OCI-LY1 (cell line): ENCODE results near the gene EPM2A.

Source experiments
- H2AFZ ChIP-seq: fragments of 200-600 bp; sonication (generic), shearing (Covaris generic); 2 replicates; pipeline ENCODE4 v1.6.0; 2014; ENCODE audit warnings: antibody characterized with exemption, mild to moderate bottlenecking, low read length
- H3F3A ChIP-seq: fragments of 200-600 bp; sonication (generic), shearing (Covaris generic); 2 replicates; pipeline ENCODE4 v1.6.0; 2014; ENCODE audit warnings: mild to moderate bottlenecking, antibody characterized with exemption, low read length, moderate library complexity; ENCODE audit not compliant: insufficient read depth
- H3K27ac ChIP-seq: fragments of 200-600 bp; sonication (generic); 2 replicates; pipeline ENCODE4 v1.5.1; 2014; ENCODE audit warnings: low read length, mixed run types, mild to moderate bottlenecking, low read depth; ENCODE audit not compliant: poor library complexity, severe bottlenecking
- H3K27me3 ChIP-seq: fragments of 200-600 bp; sonication (generic); 2 replicates; pipeline ENCODE4 v1.6.0; 2014; ENCODE audit warnings: antibody characterized with exemption, mild to moderate bottlenecking, low read length, moderate library complexity; ENCODE audit not compliant: insufficient read depth
- H3K36me3 ChIP-seq: fragments of 200-600 bp; sonication (generic); 2 replicates; pipeline ENCODE4 v1.6.1; 2014; ENCODE audit warnings: mild to moderate bottlenecking, antibody characterized with exemption, low read length, moderate library complexity, mixed read lengths; ENCODE audit not compliant: insufficient read depth
- H3K4me1 ChIP-seq: fragments of 200-600 bp; sonication (generic); 2 replicates; pipeline ENCODE4 v1.5.1; 2014; ENCODE audit warnings: mild to moderate bottlenecking, low read length, moderate library complexity; ENCODE audit not compliant: insufficient read depth, severe bottlenecking
- H3K4me2 ChIP-seq: fragments of 200-600 bp; sonication (generic), shearing (Covaris generic); 2 replicates; pipeline ENCODE4 v1.6.1; 2014; ENCODE audit warnings: low read length
- H3K4me3 ChIP-seq: fragments of 200-600 bp; sonication (generic); 2 replicates; pipeline ENCODE4 v1.5.1; 2014; ENCODE audit warnings: low read length, low read depth, mild to moderate bottlenecking, mixed read lengths; ENCODE audit not compliant: poor library complexity, severe bottlenecking
- H3K79me2 ChIP-seq: fragments of 200-600 bp; shearing (Covaris generic); 2 replicates; pipeline ENCODE4 v1.6.1; 2016; ENCODE audit warnings: mixed run types, low read length, mixed read lengths; ENCODE audit not compliant: insufficient read depth
- H3K9ac ChIP-seq: fragments of 200-600 bp; sonication (generic), shearing (Covaris generic); 2 replicates; pipeline ENCODE4 v1.6.1; 2014; ENCODE audit warnings: mild to moderate bottlenecking, low read length, mixed read lengths
- H3K9me2 ChIP-seq: fragments of 200-600 bp; sonication (generic), shearing (Covaris generic); 2 replicates; pipeline ENCODE4 v1.6.1; 2014; ENCODE audit warnings: low read depth, mild to moderate bottlenecking, low read length, mixed read lengths
- H3K9me3 ChIP-seq: fragments of 200-600 bp; shearing (Covaris generic); 2 replicates; pipeline ENCODE4 v1.6.1; 2014; ENCODE audit warnings: low read length, mixed read lengths
- H4K20me1 ChIP-seq: fragments of 200-600 bp; sonication (generic), shearing (Covaris generic); 2 replicates; pipeline ENCODE4 v1.6.0; 2016; ENCODE audit warnings: mild to moderate bottlenecking, low read length; ENCODE audit not compliant: insufficient read depth
- EZH2 ChIP-seq: fragments of 200-600 bp; sonication (generic), shearing (Covaris generic); IDR thresholded peaks from 2 replicates; pipeline ENCODE4 v1.8.0; 2017; ENCODE audit warnings: borderline replicate concordance, mixed run types, mild to moderate bottlenecking, antibody characterized with exemption, low read length, moderate library complexity, mixed read lengths
- TF ChIP-seq, protein P1 (sequence below): fragments of 200-600 bp; sonication (generic), shearing (Covaris generic); IDR thresholded peaks from 2 replicates; pipeline ENCODE4 v1.5.1; 2017; ENCODE audit warnings: mild to moderate bottlenecking, antibody characterized with exemption, low read length, moderate library complexity, mixed read lengths

Gene EPM2A

DNA sequence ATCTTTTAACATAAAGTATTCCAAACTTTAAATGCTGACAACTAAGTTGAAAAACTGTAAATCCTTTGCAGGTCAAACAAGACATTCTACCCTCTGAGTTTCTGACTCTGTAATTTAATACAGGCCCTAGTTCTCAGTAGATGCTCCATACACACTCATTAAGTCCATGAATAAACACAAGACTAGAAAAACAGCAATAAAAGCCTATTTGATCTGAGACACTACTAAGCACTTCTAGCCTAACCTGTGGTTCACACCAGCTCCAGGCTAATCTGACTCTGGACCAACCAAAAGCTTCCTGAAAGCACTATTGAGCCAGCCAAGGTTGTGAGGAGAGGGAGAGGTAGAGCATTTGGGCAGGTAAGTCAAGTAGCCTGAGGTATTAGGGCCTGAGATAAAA is 103.9 kb downstream of the EPM2A start:
- H3K9me3 ChIP-seq: no peaks in the 10 kb centered on the region
- no peak for TF ChIP-seq EZH2
- TF ChIP-seq, protein P1, sequence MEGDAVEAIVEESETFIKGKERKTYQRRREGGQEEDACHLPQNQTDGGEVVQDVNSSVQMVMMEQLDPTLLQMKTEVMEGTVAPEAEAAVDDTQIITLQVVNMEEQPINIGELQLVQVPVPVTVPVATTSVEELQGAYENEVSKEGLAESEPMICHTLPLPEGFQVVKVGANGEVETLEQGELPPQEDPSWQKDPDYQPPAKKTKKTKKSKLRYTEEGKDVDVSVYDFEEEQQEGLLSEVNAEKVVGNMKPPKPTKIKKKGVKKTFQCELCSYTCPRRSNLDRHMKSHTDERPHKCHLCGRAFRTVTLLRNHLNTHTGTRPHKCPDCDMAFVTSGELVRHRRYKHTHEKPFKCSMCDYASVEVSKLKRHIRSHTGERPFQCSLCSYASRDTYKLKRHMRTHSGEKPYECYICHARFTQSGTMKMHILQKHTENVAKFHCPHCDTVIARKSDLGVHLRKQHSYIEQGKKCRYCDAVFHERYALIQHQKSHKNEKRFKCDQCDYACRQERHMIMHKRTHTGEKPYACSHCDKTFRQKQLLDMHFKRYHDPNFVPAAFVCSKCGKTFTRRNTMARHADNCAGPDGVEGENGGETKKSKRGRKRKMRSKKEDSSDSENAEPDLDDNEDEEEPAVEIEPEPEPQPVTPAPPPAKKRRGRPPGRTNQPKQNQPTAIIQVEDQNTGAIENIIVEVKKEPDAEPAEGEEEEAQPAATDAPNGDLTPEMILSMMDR: no peak
- H3K4me3 ChIP-seq: no peak overlapping the region
- no peaks in the 10 kb centered on the region for H3K4me1 ChIP-seq
- no peaks in the 10 kb centered on the region for H3K9me2 ChIP-seq
- no peak overlapping the region for H3K9ac ChIP-seq
- H2AFZ ChIP-seq: no peak overlapping the region
- no peaks in the 10 kb centered on the region for H4K20me1 ChIP-seq
- no peak overlapping the region for H3K4me2 ChIP-seq
- H3F3A ChIP-seq: no peaks in the 10 kb centered on the region
- no peaks in the 10 kb centered on the region for H3K36me3 ChIP-seq
- no peaks in the 10 kb centered on the region for H3K79me2 ChIP-seq
- H3K27me3 ChIP-seq: no peaks in the 10 kb centered on the region
- no peak overlapping the region for H3K27ac ChIP-seq

GRCh38 chr6:145630598-145630997 is 104.7 kb downstream of the EPM2A start:
- no peaks in the 10 kb centered on the region for H3K79me2 ChIP-seq
- no peak overlapping the region for H3K27ac ChIP-seq
- no peaks in the 10 kb centered on the region for H3K9me2 ChIP-seq
- H3K9me3 ChIP-seq: no peaks in the 10 kb centered on the region
- H3K27me3 ChIP-seq: no peaks in the 10 kb centered on the region
- H3K4me1 ChIP-seq: no peaks in the 10 kb centered on the region
- H3K36me3 ChIP-seq: no peaks in the 10 kb centered on the region
- TF ChIP-seq EZH2: no peak
- TF ChIP-seq, protein P1: no peak
- no peak overlapping the region for H3K4me3 ChIP-seq
- no peak overlapping the region for H3K9ac ChIP-seq
- no peaks in the 10 kb centered on the region for H3F3A ChIP-seq
- H2AFZ ChIP-seq: no peak overlapping the region
- H3K4me2 ChIP-seq: no peak overlapping the region
- H4K20me1 ChIP-seq: no peaks in the 10 kb centered on the region

DNA sequence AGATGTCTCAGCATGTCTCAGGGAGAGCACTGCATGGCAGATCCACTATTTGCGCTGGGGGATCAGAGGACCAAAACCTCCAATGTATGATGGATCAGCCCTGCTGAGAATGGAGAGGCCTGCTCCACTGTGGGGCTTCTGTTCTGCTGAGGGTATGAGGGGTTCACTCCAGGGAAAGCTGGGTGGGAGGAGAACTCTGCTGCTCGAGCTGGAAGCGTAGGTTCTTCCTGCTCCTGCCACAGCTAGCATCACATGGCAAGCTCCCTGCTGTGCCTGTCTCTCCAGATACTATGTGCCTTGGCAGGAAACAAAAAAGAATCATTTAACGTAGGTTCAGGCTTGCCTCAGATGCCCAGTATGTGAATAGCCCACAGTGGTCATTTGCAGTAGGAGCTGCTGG is 105.8 kb downstream of the EPM2A start:
- Histone ChIP-seq H4K20me1 (no peaks in the 10 kb centered on the region), H3K79me2 (no peaks in the 10 kb centered on the region), H3K27ac (no peak overlapping the region), H3K36me3 (no peaks in the 10 kb centered on the region), H3K4me3 (no peak overlapping the region), H3K9me3 (no peaks in the 10 kb centered on the region), H2AFZ (no peak overlapping the region), H3K9ac (no peak overlapping the region), H3F3A (no peaks in the 10 kb centered on the region), H3K4me1 (no peaks in the 10 kb centered on the region), H3K27me3 (no peaks in the 10 kb centered on the region), H3K4me2 (no peak overlapping the region), H3K9me2 (no peaks in the 10 kb centered on the region)
- TF ChIP-seq, protein P1: no peak
- TF ChIP-seq EZH2: no peak
